ENCODE measurements around the gene AIP. TPM values are rescaled to one million over a fixed set of nuclear protein-coding genes. Genes with fewer than 3 reads are reported as not detected.

Gene AIP
- total RNA-seq, 1 donor from 2014 or later: 72.0 TPM

DNA sequence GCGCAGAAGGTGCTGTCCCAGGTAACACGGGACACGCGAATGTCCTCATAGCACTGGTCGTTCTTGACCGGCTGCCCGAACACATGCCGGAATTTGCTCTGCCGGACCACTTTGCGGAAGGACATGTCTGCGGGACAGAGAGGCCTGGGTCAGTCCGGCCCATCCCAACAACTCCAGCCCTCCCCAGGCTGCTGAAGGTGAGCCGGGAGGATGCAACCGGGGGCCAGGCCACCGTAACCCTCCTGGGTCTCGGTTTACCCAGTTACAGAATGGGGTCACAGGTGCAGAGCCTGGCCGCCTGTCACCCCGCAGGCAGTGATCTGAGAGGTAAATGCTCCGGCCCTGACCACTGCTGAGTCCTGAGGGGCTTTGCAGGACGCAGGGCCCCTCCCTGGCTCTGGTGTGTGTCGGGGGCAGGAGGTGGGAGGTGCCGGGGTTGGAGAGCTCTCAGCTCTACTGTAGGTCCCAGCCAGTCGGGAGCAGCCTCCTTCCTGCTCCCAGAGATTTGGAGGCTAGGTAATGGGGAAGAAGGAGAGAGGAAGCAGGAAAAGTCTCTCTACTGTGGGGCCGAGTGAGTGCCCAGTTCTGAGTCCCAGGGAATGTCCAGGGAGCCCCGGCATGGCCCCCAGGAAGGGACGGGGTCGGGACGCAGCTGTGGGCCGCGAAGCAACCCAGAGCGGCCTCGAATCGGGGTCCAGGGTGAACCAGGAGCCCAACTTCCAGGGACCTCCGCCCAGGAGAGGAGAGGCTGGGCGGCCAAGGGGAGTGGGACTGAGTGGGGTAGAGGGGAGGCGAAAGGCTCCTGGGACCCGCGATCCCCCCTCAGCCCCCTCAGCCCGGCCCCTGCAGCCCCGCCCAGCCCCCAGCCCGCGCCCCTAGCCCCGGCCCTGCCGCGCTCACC, 40.1 kb upstream of the AIP start:
- ATAC-seq (no peak), DNase-seq (ENCODE audit: low spot score) (no peak)
- intact Hi-C loops (cut with DNase I): no loop called here

DNA sequence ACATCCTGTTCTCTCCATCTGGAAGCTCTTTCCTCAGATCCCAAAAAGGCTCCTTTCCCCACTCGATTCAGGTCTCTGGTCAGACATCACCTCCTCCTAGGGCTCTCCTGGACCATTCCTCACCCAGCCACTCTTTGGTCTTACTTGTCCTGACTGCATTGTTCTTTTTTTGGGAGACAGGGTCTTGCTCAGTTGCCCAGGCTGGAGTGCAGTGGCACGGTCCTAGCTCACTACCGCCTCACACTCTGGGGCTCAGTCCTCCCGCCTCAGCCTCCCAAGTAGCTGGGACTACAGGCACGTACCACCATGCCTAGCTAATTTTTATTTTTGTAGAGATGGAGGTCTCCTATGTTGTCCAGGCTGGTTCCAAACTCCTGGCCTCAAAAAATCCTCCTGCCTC, 37.3 kb upstream of the AIP start:
- ATAC-seq (no peak), DNase-seq (ENCODE audit: low spot score) (no peak)
- intact Hi-C loops (cut with DNase I): no loop called here

DNA sequence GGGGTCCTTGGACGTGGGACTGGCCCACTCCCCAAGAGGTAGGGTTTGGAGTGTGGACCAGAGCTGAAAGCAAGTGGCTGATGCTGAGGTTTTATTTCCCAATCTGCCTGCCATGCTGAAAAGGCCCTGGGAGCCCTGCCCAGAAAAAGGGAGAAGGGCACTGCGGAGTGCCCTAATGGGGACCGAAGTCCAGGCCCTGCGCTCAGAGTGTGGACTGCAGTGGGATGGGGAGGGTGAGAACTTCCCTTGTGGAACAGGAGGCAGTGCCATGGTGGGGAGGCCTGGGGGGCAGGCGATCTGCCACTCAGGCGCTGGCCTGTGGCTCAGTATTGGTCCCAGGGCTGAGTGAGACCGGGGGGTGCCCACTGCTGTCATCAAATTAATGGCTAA, 34.6 kb upstream of the AIP start:
- intact Hi-C loops (cut with DNase I): no loop called here
- ATAC-seq: no peak
- no peak for DNase-seq (ENCODE audit: low spot score)

DNA sequence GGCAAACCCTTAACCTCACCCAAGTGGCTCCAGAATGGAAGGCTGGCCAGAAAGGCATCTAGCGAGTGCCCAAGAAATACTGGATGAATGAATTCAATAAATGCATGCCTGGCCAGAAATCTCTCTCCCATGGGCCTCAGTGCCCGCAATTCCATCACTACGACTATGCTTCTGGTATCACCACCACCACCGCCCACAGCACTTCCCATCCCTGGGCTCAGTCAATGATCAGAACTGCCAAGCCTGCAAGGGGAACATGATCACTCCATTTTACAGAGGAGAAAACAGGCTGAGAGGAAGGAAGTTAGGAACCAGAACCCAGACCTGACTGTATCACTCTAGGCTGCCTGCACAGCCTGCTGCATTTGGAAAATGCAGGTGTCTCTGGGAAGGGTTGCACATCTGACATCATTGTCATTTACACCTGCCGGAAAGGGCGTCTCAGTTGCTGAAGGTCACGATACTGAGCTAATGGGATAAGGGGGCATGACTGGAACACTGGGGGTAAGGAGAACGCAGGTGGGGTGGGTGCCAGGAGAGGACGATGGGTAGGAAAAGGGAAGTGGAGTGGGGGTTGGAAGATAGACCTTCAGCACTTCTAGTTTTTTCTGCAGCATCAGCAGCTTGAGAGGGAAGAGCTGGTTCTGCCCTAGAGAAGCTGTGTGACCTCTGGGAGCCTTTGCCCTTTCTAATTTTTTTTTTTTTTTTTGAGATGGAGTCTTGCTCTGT, 33.5 kb upstream of the AIP start:
- ATAC-seq (peak; percentile 51), DNase-seq (ENCODE audit: low spot score) (no peak)
- intact Hi-C loops (cut with DNase I): no loop called here

DNA sequence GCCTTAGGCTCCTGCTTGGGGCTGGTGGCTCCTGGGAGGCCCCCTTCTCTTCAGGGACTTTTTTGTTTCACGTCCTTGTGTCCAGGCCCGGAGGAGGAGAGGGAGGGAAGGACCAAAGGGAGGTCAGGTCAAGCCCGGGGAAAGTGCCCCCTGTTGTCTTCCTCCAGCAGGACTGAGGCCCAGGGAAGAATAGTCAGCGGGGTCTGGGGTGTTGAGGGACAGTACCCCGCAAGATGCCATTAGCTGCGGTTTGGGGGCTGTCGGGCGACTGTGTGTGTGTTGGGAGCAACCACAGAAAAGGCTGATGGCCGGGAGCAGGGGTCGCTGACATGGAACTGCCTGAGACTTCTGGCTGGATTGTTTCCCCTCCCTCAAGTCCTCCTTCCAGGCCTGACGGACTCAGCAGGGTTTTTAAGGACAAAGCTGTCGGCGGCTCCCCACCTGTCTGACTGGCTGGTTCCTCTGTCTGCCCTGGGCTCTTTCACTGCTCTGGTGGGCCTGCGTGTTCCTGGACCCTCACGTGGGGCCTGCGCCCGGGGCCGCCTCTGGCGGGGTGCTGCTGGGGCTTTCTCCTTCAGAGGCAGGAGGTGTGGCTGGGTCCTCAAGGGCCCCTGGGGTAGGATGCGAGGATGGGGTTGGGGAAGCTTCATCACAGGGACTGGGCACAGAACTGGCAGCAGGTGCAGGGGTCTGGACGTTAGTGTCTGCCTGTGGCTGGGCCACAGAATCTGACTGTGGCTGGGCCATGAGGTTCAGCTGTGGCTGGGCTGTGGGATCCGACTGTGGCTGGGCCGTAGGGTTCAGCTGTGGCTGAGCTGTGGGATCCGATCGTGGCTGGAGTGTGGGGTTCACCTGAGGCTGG, 31.8 kb upstream of the AIP start:
- no peak for ATAC-seq
- intact Hi-C loops (cut with DNase I): no loop called here
- DNase-seq (ENCODE audit: low spot score): no peak

DNA sequence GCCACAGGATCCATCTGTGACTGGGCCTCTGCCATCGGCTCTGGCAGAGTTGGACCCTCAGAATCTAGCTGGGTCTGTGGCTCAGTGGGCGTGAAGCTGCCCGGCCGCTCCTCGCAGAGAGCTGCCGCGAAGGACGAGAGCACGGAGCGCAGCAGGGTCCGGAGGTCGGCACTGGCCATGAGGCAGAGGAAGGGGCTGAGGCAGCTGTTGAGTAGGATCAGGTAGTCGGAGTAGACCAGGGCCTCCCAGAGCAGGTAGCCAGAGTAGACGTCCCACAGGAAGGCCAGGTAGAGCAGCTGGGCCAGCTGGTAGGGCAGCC, 31.2 kb upstream of the AIP start:
- ATAC-seq: no peak
- intact Hi-C loops (cut with DNase I): no loop called here
- DNase-seq (ENCODE audit: low spot score): no peak

DNA sequence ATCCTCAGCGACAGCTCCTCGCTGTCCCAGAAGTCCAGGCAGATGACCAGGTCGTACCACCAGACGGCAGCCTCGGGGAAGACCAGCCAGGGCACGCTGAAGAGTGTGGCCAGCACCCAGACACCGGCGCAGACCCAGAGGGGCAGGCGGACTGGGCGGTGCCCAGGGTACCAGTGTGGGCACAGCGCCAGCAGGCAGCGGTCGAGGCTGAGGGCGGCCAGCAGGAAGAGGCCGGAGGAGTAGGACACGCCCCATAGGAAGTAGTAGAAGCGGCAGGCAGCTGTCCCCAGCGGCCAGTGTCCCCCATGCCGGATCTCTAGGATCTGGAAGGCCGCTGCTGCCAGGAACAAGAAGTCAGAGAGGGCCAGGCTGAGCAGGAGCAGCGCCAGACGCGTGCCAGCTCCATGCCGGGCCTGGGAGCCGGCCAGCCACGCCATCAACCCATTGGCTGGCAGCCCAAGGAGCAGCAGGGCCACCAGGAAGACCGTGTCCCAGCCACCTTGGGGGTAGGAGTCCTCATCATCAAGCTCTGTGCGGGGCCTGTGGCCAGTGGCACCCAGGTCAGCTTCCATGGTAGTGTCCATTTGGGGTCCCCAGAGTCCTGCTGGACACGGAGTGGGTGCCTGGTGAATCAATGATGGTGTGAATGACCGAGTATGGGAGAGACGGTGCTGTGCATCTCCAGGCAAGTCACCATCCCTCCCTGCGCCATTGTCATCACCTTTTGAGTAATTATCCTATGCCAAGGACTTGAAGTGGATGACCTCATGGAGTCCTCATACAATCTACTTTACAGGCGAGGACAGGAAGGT, 30.5 kb upstream of the AIP start, which contains the start of gene GPR152:
Gene GPR152, minus strand, starts transcription at position 589 of the 812 bp plus-strand sequence. Its CDS starts 5 bp downstream, at position 584.
- intact Hi-C loops (cut with DNase I): no loop called here
- DNase-seq (ENCODE audit: low spot score): no peak
- peak; percentile 24 for ATAC-seq

DNA sequence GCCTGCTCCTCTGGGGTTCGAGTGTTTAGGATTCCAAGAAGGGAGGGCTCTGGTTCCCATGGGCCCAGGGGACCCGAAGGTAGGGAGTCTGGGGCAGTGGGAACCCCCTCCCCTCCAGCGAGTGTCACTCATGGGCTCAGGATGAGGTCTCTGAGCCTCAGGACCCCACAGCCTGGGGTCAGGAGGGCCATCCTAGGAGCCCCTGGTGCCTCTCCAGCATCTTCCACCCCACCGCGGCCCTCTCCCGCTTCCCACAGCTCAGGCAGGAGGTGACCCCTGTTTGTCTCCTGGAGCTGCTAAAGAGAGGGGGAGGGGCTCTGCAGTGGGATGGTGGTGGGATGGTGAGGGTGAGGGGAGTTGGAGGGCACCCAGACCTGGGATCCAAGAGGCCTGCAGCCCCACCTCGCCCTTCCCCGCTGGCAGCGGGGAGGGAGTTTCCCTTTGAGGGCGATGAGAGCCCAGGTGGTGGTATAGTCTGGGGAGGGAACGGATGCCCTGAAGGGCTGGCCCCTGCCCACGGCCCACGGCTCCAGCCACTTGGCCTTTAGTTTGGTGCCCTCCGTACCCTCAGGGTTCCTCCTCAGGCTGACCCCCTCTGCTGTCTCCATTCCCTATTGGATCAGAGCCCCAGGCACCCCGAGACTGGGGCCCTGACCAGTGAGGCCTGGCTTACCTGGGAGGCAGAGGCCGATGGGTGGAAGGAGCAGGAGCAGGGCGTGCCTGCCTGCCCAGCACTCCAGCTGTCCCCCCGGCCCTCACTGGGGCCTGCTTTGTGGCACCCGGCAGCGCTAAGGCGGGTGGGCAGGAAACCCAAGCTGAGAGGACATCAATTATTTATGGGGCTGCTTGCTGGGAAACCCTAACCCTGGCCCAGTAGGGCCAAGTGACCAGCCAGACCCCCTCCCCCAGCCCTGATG, 28.8 kb upstream of the AIP start:
- ATAC-seq (no peak), DNase-seq (ENCODE audit: low spot score) (no peak)
- intact Hi-C loops (cut with DNase I): no loop called here

DNA sequence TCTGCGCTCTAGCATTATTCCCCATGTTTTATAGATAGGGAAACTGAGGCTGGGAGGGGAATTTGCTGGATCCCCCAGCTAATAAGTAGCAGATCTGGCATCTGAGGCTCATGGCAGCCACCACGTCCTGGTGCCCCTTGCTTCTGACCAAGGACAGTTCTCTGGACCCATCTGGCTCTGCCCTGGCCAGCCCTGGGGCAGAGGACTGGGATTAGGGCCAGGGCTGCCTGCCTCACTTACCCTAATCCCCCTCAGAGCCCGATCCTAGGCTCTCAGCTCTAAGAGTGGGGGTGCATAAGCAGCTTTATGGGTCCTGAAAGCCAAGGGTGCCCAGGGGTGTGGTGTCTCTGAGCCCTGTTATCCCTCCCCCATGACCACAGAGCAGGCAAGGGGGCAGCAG, 27.8 kb upstream of the AIP start, which contains the start of gene CABP4:
Gene CABP4, plus strand, starts transcription at position 301 of the 400 bp plus-strand sequence. Its CDS starts 70 bp downstream, at position 371.
- intact Hi-C loops (cut with DNase I): no loop called here
- no peak for ATAC-seq
- no peak for DNase-seq (ENCODE audit: low spot score)

DNA sequence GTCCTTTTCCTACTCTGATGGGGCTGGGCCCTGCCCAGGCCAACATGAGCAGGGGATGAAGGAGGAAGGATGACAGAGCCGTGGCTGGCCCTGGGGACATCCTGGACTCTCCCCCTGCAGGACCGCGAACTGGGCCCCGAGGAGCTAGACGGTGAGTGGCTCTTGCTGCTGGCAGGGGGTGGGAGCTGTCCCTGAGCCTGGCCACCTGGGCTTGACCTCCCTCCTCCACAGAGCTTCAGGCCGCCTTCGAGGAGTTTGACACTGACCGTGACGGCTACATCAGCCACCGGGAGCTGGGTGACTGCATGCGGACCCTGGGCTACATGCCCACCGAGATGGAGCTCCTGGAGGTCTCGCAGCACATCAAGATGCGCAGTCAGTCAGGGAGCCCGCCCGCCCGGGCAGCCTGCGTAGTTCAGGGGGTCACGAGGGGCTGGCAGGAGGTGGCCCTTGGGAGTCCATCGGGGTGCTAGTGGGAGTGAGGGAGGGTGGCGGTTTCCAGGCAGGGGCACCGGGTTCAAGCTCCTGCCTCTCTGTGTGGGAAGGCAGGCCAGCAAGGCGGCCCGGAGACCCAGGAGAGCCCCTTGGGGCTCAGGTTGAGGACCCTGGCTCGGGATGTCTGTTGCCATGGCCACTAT, 26.6 kb upstream of the AIP start:
- no peak for ATAC-seq
- DNase-seq (ENCODE audit: low spot score): no peak
- intact Hi-C loops (cut with DNase I): no loop called here

DNA sequence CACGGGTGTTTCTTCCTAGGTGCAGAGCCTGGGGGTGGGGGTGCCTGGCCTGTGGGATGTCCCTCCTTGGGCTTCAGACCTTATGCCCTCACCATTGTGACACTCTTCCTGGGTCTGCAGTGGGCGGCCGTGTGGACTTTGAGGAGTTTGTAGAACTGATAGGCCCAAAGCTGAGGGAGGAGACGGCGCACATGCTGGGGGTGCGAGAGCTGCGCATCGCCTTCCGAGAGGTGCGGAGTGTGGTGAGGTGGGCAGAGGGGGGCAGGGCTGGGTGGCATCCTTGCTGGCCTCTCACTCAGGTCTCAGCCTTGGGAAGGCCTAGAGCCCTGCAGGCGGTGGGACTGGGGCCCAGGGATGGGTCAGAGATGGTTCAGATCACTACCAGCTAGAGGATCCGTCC, 25.4 kb upstream of the AIP start:
- no peak for ATAC-seq
- no peak for DNase-seq (ENCODE audit: low spot score)
- intact Hi-C loops (cut with DNase I): no loop called here

DNA sequence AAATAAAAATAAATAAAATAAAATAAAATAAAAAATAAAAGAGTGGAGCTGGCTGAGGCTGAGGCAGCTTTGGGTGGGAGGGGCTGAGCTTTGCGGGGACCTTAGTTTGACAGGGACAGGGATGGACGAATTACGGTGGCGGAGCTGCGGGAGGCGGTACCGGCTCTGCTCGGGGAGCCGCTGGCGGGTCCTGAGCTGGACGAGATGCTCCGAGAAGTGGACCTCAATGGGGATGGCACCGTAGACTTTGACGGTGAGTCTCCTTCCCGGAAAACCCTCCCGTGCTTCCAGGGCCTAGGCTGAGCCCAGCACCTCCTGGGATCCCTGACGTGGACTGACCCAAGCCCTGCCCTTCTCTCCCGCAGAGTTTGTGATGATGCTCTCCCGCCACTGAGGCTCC, 24.6 kb upstream of the AIP start:
- DNase-seq (ENCODE audit: low spot score) (no peak), ATAC-seq (no peak)
- intact Hi-C loops (cut with DNase I): no loop called here

DNA sequence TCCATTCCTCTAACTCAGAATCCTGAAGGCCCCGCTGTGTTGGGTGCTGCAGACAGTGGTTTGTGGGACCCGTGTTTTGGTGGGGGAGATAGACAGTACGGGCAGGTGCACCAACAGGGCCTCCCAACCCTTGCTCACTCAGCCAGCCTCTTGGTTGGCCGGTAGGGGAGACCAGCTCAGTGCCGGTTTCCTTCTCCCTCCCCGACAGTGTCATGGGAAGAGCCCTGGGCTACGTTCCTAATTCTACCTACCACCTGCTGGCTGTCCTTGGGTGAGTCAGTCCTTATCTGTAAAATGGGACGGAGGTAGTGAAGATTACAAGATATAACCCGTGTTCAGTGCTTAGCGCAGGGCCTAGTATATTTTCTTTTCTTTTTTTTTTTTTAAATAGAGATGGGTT, 19.6 kb upstream of the AIP start:
- DNase-seq (ENCODE audit: low spot score) (no peak), ATAC-seq (no peak)
- intact Hi-C loops (cut with DNase I): no loop called here

DNA sequence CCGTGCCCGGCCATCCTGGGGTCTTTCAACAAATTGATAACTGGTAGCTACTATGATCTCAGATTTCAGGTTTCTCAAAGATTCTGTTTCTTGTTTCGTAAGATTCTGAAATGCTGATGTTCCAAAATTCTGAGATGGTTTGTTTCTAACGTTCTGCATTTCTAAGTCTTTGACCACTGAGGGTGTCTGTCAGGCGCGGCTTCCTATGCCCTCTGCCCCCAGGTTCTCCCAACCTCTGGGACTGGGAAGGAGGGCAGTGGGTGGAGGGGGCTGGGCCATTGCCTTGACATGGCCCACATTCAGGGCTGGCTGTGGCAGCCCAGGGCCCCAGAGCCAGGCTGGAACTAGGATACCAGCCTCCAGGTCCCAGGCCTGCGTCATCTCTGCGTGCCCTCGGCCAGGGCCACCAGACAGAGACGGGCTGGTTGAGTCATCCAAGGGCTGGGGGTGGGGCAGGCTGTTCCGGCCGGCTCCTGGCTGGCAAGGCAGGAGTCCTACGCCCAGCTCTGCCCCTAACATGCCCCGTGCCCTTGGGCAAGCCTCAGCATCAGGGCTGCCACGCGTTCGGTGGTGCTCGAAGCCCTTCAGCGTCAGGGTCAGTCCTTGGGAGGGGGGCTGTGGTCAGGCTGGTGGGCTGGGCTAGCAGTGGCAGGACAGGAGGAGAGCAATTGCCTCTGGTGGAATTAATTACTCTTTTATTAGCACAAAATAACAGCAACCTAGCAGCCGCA, 19.0 kb upstream of the AIP start:
- peak; percentile 73 for ATAC-seq
- DNase-seq (ENCODE audit: low spot score): peak; percentile 84
- intact Hi-C loops (cut with DNase I): no loop called here

DNA sequence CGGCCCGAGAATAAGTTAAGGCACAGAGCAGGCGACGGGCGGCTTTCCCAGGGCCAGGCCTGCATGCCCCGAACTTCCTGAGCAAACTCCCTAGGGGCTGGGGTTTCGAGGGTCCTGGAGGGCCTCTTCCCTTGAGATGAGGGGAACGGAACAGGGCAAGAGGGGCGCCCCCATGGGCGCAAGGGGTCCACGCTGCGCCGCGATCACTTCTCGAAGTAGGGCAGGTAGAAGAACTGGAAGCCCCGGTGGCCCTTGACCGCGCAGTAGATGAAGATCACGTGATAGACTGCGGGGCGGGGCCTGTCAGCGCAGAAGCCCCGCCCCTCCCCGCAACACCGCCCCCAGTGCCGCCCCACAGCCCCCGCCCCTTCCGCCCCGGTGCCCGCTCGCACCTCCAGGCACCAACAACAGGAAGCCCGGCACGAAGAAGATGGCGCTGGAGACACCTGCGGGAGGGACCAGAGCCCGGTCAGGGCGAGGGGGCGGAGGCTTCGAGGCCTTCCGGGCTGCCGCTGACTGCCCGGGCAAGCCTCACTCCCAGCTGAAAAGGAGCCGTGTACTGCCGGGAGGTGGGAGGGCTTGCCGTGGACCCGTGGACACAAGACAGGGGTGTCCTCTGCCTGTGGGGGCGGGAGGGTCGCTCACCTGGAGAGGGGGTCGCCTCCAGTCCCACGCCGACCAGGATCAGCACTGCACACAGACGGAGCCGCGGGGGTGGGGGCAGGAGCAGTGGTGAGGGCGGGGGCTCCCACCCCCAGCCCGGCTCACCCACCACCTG, 18.2 kb upstream of the AIP start:
- intact Hi-C loops (cut with DNase I): no loop called here
- peak; percentile 85 for ATAC-seq

DNA sequence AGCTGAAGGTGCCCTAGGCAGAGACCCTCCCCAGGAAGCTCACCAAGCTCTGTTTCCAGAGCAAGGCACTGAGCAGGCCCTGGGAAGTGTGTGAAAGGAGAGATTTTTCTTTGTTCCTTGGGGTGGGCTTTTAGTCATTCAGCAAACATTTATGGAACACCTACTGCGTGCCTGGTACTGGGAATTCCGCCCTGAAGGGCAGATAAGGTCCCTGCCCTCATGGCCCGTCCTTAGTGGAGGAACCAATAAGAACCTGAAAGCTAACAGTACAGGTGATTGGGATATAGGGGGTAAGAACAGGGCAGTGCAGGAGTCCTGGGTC, 17.7 kb upstream of the AIP start:
- no peak for DNase-seq (ENCODE audit: low spot score)
- ATAC-seq: no peak
- intact Hi-C loops (cut with DNase I): no loop called here

More for the DNA sequence above, 18.2 kb upstream of the AIP start:
- peak; percentile 93 for DNase-seq (ENCODE audit: low spot score)

Data from sciatic nerve (tissue), 2 donors.